K562 (cell line): ENCODE measurements around the gene EYA4. TPM values are rescaled to one million over a fixed set of nuclear protein-coding genes. Genes with fewer than 3 reads are reported as not detected.

Source experiments
- ATAC-seq: fragments of 200-7000 bp; cut with Tn5 transposase; 3 replicates; pipeline ENCODE4 v1.9.1; 2020; ENCODE audit warnings: moderate library complexity
- BruUV-seq: library from RNA; stranded (reverse); fragments of 400-500 nt; replicated peaks from 2 replicates; lab custom pipeline; 2021; lab: Mats Ljungman, UMichigan
- CTCF ChIA-PET: fragments of 300-600 bp; formaldehyde crosslinking; extraction: SDS; loops from one replicate; lab custom pipeline; 2021; ENCODE audit warnings: low intra/inter-chr PET ratio; lab: Yijun Ruan, JAX
- POLR2A ChIA-PET: fragments of 300-600, 350-650 bp; sonication (Branson Sonifier 250); formaldehyde crosslinking; extraction: SDS; loops from one replicate; lab custom pipeline; 2021; ENCODE audit warnings: antibody characterized with exemption, inconsistent platforms; lab: Yijun Ruan, JAX
- DNase-seq, 4 experiments: peaks; one replicate each; pipeline versions ENCODE4 v3.0.0 to v3.0.0-alpha.2; 2011 to 2018; ENCODE audit warnings: low spot score in 3 of 4, mixed read lengths in 3 of 4; ENCODE audit errors: extremely low read depth in 1 of 4
- FAIRE-seq: peaks from 2 replicates; lab custom pipeline; 2011; peaks lifted over from hg19 to GRCh38; lab: Jason Lieb, UNC
- H2AFZ ChIP-seq: 2 replicates; pipeline ENCODE4 v1.6.0; 2011; ENCODE audit warnings: low read depth, low read length, control low read depth, inconsistent platforms
- H3K27ac ChIP-seq: fragments of 200-600 bp; 3 replicates; pipeline ENCODE4 v1.8.0; 2011; ENCODE audit warnings: low read depth, mild to moderate bottlenecking, control low read depth, inconsistent platforms, low read length, moderate library complexity, mixed read lengths; ENCODE audit errors: extremely low read depth
- H3K27me3 ChIP-seq, 2 experiments: fragments of 300-600 bp in 1 of 2; 2 replicates in 1 of 2; 3 replicates in 1 of 2; pipeline versions ENCODE4 v1.6.0 to v1.8.0; 2011; ENCODE audit warnings: inconsistent platforms in 2 of 2, low read length in 2 of 2, mild to moderate bottlenecking in 1 of 2, mixed read lengths in 1 of 2, moderate library complexity in 1 of 2; ENCODE audit not compliant: control insufficient read depth in 2 of 2, insufficient read depth in 2 of 2
- H3K36me3 ChIP-seq: fragments of 300-600 bp; 3 replicates; pipeline ENCODE4 v1.8.0; 2011; ENCODE audit warnings: mild to moderate bottlenecking, low read length, inconsistent platforms; ENCODE audit not compliant: control insufficient read depth, insufficient read depth
- H3K4me1 ChIP-seq, 2 experiments: fragments of 200-600 bp in 1 of 2; replicated peaks in 1 of 2; 2 replicates in 1 of 2; 3 replicates in 1 of 2; pipeline versions ENCODE4 v1.5.1 to v1.8.0; 2011; ENCODE audit warnings: inconsistent platforms in 2 of 2, low read length in 2 of 2, mild to moderate bottlenecking in 1 of 2, mixed read lengths in 1 of 2, moderate library complexity in 1 of 2; ENCODE audit not compliant: control insufficient read depth in 2 of 2, insufficient read depth in 2 of 2
- H3K4me2 ChIP-seq: 2 replicates; pipeline ENCODE4 v1.6.1; 2011; ENCODE audit warnings: low read length, control low read depth, inconsistent platforms, mixed read lengths; ENCODE audit not compliant: insufficient read depth
- H3K4me3 ChIP-seq: fragments of 200-600 bp; sonication (generic), shearing (Covaris generic); 2 replicates; pipeline ENCODE4 v1.5.1; 2016; ENCODE audit warnings: control low read depth, inconsistent platforms
- H3K79me2 ChIP-seq: fragments of 200-600 bp; 3 replicates; pipeline ENCODE4 v1.8.0; 2011; ENCODE audit warnings: low read length, inconsistent platforms; ENCODE audit not compliant: control insufficient read depth, insufficient read depth
- H3K9ac ChIP-seq, 2 experiments: 2 replicates each; pipeline versions ENCODE4 v1.6.0 to v1.6.1; 2011; ENCODE audit warnings: low read depth in 2 of 2, low read length in 2 of 2, control low read depth in 1 of 2, inconsistent platforms in 1 of 2, mild to moderate bottlenecking in 1 of 2, mixed read lengths in 1 of 2; ENCODE audit not compliant: insufficient read depth in 1 of 2
- H3K9me1 ChIP-seq: one replicate; pipeline ENCODE4 v1.6.0; 2011; ENCODE audit warnings: inconsistent platforms, mild to moderate bottlenecking, low read length, moderate library complexity; ENCODE audit not compliant: control insufficient read depth, insufficient read depth
- H3K9me3 ChIP-seq: replicated peaks from 2 replicates; pipeline ENCODE4 v1.5.1; 2011; ENCODE audit warnings: low read depth, low read length, inconsistent platforms; ENCODE audit not compliant: control insufficient read depth, insufficient read depth
- H4K20me1 ChIP-seq: replicated peaks from 2 replicates; pipeline ENCODE4 v1.6.1; 2011; ENCODE audit warnings: low read length, inconsistent platforms, mixed read lengths; ENCODE audit not compliant: control insufficient read depth, insufficient read depth
- ATF6 ChIP-seq: sonication (generic); formaldehyde crosslinking; IDR thresholded peaks from 2 replicates; pipeline ENCODE4 v1.4.0; 2020; ENCODE audit warnings: mild to moderate bottlenecking, missing genetic modification reagents
- BCL6 ChIP-seq: fragments of 250-450 bp; sonication (Bioruptor Pico); IDR thresholded peaks from 2 replicates; pipeline ENCODE4 v1.4.0; 2020
- CAMTA2 ChIP-seq: fragments of 250-450 bp; sonication (Bioruptor Pico); conservative IDR thresholded peaks from 2 replicates; pipeline ENCODE4 v1.5.1; 2022
- CREM ChIP-seq: IDR thresholded peaks from 2 replicates; pipeline ENCODE4 v1.6.1; 2014; ENCODE audit warnings: antibody characterized with exemption, low read depth
- E2F5 ChIP-seq: sonication (generic); formaldehyde crosslinking; IDR thresholded peaks from 2 replicates; pipeline ENCODE4 v1.8.0; 2022; ENCODE audit warnings: mild to moderate bottlenecking, missing genetic modification reagents
- HSF4 ChIP-seq: fragments of 250-450 bp; sonication (Bioruptor Pico); IDR thresholded peaks from 2 replicates; pipeline ENCODE4 v2.1.2; 2022; ENCODE audit warnings: mild to moderate bottlenecking, moderate library complexity, borderline replicate concordance
- KDM5B ChIP-seq: fragments of 200-600 bp; sonication (generic); IDR thresholded peaks from 2 replicates; pipeline ENCODE4 v1.6.1; 2012; ENCODE audit warnings: low read depth, mild to moderate bottlenecking, moderate library complexity, low read length, control low read depth, inconsistent platforms; ENCODE audit not compliant: insufficient replicate concordance
- KHSRP ChIP-seq: fragments of 450-650 bp; IDR thresholded peaks from 2 replicates; pipeline ENCODE4 v1.6.1; 2017
- LCOR ChIP-seq: sonication (generic); formaldehyde crosslinking; IDR thresholded peaks from 2 replicates; pipeline ENCODE4 v1.8.0; 2022; ENCODE audit warnings: mild to moderate bottlenecking, missing genetic modification reagents
- NFIC ChIP-seq: fragments of 450-650 bp; IDR thresholded peaks from 2 replicates; pipeline ENCODE4 v1.6.1; 2017; ENCODE audit warnings: mild to moderate bottlenecking, inconsistent platforms
- SAP30 ChIP-seq: fragments of 200-600 bp; sonication (generic); IDR thresholded peaks from 2 replicates; pipeline ENCODE4 v1.6.1; 2012; ENCODE audit warnings: borderline replicate concordance, low read depth, mild to moderate bottlenecking, moderate library complexity, low read length, control low read depth, inconsistent platforms; ENCODE audit not compliant: insufficient read depth, poor library complexity, severe bottlenecking
- SNAPC5 ChIP-seq: fragments of 250-450 bp; sonication (Bioruptor Pico); IDR thresholded peaks from 2 replicates; pipeline ENCODE4 v1.8.0; 2021; ENCODE audit warnings: moderate library complexity, mild to moderate bottlenecking, inconsistent platforms
- SNIP1 ChIP-seq: fragments of 450-650 bp; IDR thresholded peaks from 2 replicates; pipeline ENCODE4 v1.7.1; 2017; ENCODE audit warnings: low read depth, mild to moderate bottlenecking
- TCF3 ChIP-seq: sonication (generic); formaldehyde crosslinking; IDR thresholded peaks from 2 replicates; pipeline ENCODE4 v1.4.0; 2020; ENCODE audit warnings: mild to moderate bottlenecking, missing genetic modification reagents
- TRIM28 ChIP-seq: fragments of 450-650 bp; IDR thresholded peaks from 2 replicates; pipeline ENCODE4 v1.6.1; 2017
- ZBED1 ChIP-seq: IDR thresholded peaks from 2 replicates; pipeline ENCODE4 v1.6.1; 2014
- ZNF133 ChIP-seq: fragments of 250-450 bp; sonication (Bioruptor Pico); IDR thresholded peaks from 2 replicates; pipeline ENCODE4 v1.4.0; 2020; ENCODE audit warnings: mild to moderate bottlenecking
- ZNF77 ChIP-seq: fragments of 250-450 bp; sonication (Bioruptor Pico); IDR thresholded peaks from 2 replicates; pipeline ENCODE4 v1.5.0; 2020
- WGBS: fragments of 100-300 bp; shearing (Covaris generic); methylation state at CpG from one replicate; pipeline ENCODE4 v1.1.6; 2016; ENCODE audit warnings: low coverage, mixed read lengths; ENCODE audit not compliant: insufficient coverage; ENCODE audit errors: missing lambda C conversion rate; 5-methylcytosine and 5-hydroxymethylcytosine counted together
- in situ Hi-C: fragments of 300-500 bp; cut with MboI; formaldehyde crosslinking; loops from 4 replicates; pipeline ENCODE4 v1.15.0; 2018; ENCODE audit warnings: inconsistent platforms, mixed read lengths
- intact Hi-C: fragments of 100-400 bp; cut with micrococcal nuclease; formaldehyde crosslinking; loops from 2 replicates; pipeline ENCODE4 v1.14.2; 2022
- polyA plus RNA-seq, 8 experiments: library from polyadenylated mRNA; depleted of rRNA in 4 of 8; stranded (reverse) in 5 of 8; unstranded in 3 of 8; fragments of >200 nt; fragmentation: Nextera tagmentation in 2 of 8; fragmentation: Illumina TruSeq in 1 of 8; extraction: Ambion mirVana in 2 of 8; extraction: Trizol in 1 of 8; gene quantifications; 2 replicates each; pipeline versions ENCODE4 v1.2.1 to v1.2.3, GENCODE V29; 2011 to 2014; ENCODE audit warnings: inconsistent platforms in 1 of 8, missing spikeins in 1 of 8
- total RNA-seq, 7 experiments: library from RNA; depleted of rRNA in 6 of 7; stranded (reverse); fragments of >200 nt in 6 of 7; fragmentation: Illumina TruSeq in 2 of 7; extraction: Trizol in 2 of 7; gene quantifications; 2 replicates each; pipeline versions ENCODE4 v1.2.1 to v1.2.3, GENCODE V29; 2011 to 2021; ENCODE audit warnings: low replicate concordance in 1 of 7

Gene EYA4
- total and polyA plus RNA-seq, 9 of the 15 experiments (the other 6 are each of a cell fraction or from before 2014, with no cell fraction given), result 0.03 to 0.04 TPM; not detected in 7

GRCh38 chr6:133275213-133275612, 34.1 kb downstream of the EYA4 start (continued):
- TF ChIP-seq KDM5B, result no peak
- no peak for TF ChIP-seq SNAPC5 (CRISPR knock-in tag)
- no peak for TF ChIP-seq CAMTA2 (CRISPR knock-in tag)
- no peak for TF ChIP-seq KHSRP
- TF ChIP-seq SAP30, result no peak
- TF ChIP-seq CREM, result no peak
- no peak for TF ChIP-seq HSF4 (CRISPR knock-in tag)

- H3K79me2 ChIP-seq, result no peaks in the 10 kb centered on the region
- no peak overlapping the region for H3K4me2 ChIP-seq
- 0% methylated on average over 2 of the region's 2 CpGs for WGBS
- H3K4me1 ChIP-seq, result no peaks in the 10 kb centered on the region
- H4K20me1 ChIP-seq, result no peaks in the 10 kb centered on the region
- DNase-seq, result no peak
- no peak overlapping the region for H3K4me3 ChIP-seq
- BruUV-seq, result no TSS peak
- POLR2A ChIA-PET, result no interaction called here
- H3K27ac ChIP-seq, result no peak overlapping the region
- no peak overlapping the region for H3K9ac ChIP-seq
- H3K9me3 ChIP-seq, result no peaks in the 10 kb centered on the region
- no peak for ATAC-seq
- TF ChIP-seq ZNF77 (CRISPR knock-in tag) (no peak), ZBED1 (no peak), BCL6 (no peak), ZNF133 (no peak), TCF3 (no peak), TRIM28 (no peak), NFIC (no peak), ATF6 (CRISPR knock-in tag) (no peak), SNIP1 (no peak), E2F5 (no peak), LCOR (CRISPR knock-in tag) (no peak)
- CTCF ChIA-PET, result no interaction called here
- in situ Hi-C loops, result no loop called here
- H3K27me3 ChIP-seq, result no peaks in the 10 kb centered on the region
- no peak for FAIRE-seq
- H2AFZ ChIP-seq, result no peak overlapping the region
- intact Hi-C loops, result no loop called here
- H3K36me3 ChIP-seq, result no peaks in the 10 kb centered on the region
- no peaks in the 10 kb centered on the region for H3K9me1 ChIP-seq
These were observed 36.2 kb downstream of the EYA4 start for GRCh38 chr6:133277228-133277899.
